GM21717 (cell line): ENCODE data around the gene PRKD2.
"Not testable (repeated sequence)": the region's sequence is repeated elsewhere in the genome, so short reads cannot be mapped to it uniquely, and the experiment has no call there.

ENCODE experiments used
- ATAC-seq: cut with Tn5 transposase; IDR thresholded peaks from one replicate; pipeline ENCODE4 v1.9.1; 2021; ENCODE audit warnings: mild to moderate bottlenecking, moderate library complexity; ENCODE audit not compliant: unreplicated experiment

Gene PRKD2

DNA sequence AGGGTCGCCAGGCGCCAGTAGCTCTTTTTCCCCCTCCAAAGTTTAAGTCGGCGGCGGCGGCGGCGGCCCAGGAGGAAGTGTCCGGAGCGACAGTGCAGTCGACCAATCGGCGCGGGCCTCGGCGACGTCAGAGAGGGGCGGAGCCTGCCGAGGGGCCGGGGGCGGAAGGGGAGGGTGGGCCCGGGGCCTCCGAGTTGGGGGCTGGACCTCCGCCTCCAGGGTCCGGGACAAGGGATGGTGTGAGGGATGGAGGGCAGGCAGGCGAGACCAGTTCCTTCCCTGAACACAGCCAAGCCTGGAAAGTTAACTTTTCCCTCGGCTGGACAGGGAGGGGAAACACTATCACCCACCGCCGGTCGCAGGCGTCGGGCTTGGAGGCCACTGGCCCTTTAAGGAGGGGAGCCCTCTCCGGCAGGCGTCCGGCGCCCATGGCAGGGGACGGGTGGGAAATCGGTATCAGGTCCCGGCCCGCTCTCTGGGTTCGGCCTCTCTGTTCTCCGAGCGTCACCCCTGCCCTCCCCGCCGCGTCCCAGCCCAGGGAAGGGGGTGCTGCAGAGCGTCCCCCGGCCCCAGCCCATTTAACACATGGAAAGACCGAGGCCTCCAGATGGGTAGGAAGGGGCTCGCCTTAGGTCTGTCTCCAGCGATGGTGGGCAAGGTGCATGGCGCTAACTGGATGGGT, at the start of gene PRKD2:
Gene PRKD2 (minus strand): TSS at position 81 of the 682 bp plus-strand sequence. CDS start 744 bp downstream, outside the sequence.
- peak; percentile 36 for ATAC-seq

- no peak for ATAC-seq
Observed at GRCh38 chr19:46764817-46765291, 47.9 kb upstream of the PRKD2 start.

DNA sequence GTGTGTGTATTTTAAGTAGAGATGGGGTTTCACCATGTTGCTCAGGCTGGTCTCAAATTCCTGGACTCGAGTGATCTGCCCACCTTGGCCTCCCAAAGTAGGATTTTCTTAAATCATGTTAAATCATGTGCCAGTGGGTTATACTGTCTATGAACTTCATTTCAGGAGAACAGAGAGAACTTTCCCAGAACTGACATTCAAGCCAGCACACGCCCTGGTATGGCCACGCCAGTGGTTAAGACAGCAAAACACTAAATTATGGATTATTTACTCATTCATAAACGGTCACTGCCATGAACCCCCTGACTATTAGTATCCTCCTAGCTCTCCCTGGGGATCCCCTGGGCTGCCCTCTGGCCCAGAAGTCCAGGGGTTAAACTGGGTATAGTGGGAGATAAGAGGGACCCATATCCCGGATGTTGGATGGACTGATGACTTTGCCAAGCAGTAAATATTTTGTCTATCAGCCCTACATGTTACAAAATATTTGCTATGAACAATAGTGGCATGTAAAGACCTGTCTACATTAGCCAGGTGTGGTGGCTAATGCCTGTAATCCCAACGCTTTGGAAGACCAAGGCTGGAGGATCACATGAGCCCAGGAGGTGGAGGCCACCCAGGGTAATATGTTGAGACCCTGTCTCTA, 45.5 kb upstream of the PRKD2 start:
- ATAC-seq = no peak

- ATAC-seq = no peak
Observed at GRCh38 chr19:46761418-46761831, 44.5 kb upstream of the PRKD2 start.

GRCh38 chr19:46760897-46761296, 44.0 kb upstream of the PRKD2 start:
- ATAC-seq = not testable (repeated sequence)

DNA sequence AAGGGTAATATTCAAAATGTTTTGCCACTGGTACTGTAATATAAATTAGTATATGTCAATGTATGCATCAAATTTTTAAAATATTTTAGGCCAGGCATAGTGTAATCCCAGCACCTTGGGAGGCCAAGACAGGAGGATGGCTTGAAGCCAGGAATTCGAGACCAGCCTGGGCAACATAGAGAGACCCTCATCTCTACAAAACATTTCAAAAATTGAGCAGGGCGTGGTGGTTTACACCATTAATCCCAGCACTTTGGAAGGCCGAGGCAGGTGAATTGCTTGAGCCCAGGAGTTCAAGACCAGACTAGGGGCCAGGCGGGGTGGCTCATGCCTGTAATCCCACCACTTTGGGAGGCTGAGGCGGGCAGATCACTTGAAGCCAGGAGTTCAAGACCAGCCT, 43.4 kb upstream of the PRKD2 start:
- ATAC-seq = no peak

- no peak for ATAC-seq
Observed at GRCh38 chr19:46759817-46760333, 43.0 kb upstream of the PRKD2 start.

GRCh38 chr19:46759206-46759605, 42.3 kb upstream of the PRKD2 start:
- ATAC-seq = no peak

GRCh38 chr19:46756544-46756888, 39.6 kb upstream of the PRKD2 start:
- ATAC-seq = no peak

- ATAC-seq = no peak
Observed at GRCh38 chr19:46755853-46756543, 39.1 kb upstream of the PRKD2 start.

- no peak for ATAC-seq
Observed at GRCh38 chr19:46755077-46755852, 38.4 kb upstream of the PRKD2 start.

DNA sequence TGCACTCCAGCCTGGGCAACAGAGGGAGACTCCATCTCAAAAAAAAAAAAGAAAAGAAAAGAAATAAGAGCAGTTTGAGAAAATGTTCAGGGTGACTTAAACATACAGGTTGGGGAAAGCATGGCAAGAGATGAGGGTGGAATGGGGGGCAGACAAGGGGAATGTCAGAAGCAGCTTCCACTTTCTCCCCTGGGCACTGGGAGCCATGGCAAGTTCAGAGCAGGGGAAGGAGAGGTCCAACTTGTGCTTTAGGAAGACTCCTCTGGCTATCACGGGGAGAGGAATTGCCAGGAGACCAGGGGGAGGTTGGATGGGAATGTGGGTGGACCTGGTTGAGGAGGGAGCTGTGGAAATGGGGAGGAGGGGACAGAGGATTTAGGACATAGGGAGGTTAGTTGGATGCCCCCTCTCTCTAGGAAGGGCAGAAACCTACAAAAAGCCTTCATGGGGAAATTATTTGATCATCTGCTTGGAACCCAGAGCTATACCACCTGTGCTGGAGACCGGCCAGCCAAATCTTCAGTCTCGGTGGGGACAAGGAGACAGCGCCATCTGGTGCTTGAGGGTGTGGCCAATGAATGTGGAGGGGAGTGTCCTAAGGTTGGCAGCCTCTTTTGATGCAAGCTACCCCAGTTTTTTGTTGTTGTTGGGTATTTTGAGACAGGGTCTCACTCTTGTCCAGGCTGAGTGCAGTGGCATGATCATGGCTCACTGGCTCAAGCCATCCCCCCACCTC, 36.7 kb upstream of the PRKD2 start:
- ATAC-seq = no peak

GRCh38 chr19:46748325-46749109, 31.6 kb upstream of the PRKD2 start:
- no peak for ATAC-seq

GRCh38 chr19:46746281-46747057, 29.6 kb upstream of the PRKD2 start, which contains the start of gene STRN4:
STRN4 (minus strand) TSS chr19:46746450; CDS start chr19:46746430, 20 bp downstream.
- ATAC-seq = no peak

GRCh38 chr19:46745521-46746280, 28.8 kb upstream of the PRKD2 start, which contains the start of gene FKRP:
FKRP (plus strand) TSS chr19:46746057; CDS start chr19:46755451, 9,394 bp downstream.
- no peak for ATAC-seq

GRCh38 chr19:46745030-46745429, 28.1 kb upstream of the PRKD2 start:
- ATAC-seq = no peak

- ATAC-seq = no peak
Observed at GRCh38 chr19:46744005-46744691, 27.2 kb upstream of the PRKD2 start.
